Neuronal stem cell (in vitro differentiated cells): ENCODE results near the gene GIMAP2.

Source experiments
- DNase-seq: peaks from one replicate; pipeline ENCODE4 v3.0.0-alpha.2; 2013; ENCODE audit warnings: low spot score
- H2AFZ ChIP-seq: one replicate; pipeline ENCODE4 v1.6.1; 2013; ENCODE audit warnings: mild to moderate bottlenecking, low read length, inconsistent platforms
- H2AK5ac ChIP-seq: 2 replicates; pipeline ENCODE4 v1.6.1; 2013; ENCODE audit warnings: low read depth, mild to moderate bottlenecking, inconsistent platforms, low read length, moderate library complexity, mixed read lengths
- H2BK120ac ChIP-seq: 2 replicates; pipeline ENCODE4 v1.6.1; 2013; ENCODE audit warnings: low read depth, mild to moderate bottlenecking, inconsistent platforms, low read length, moderate library complexity, mixed read lengths
- H2BK12ac ChIP-seq: one replicate; pipeline ENCODE4 v1.6.1; 2013; ENCODE audit warnings: low read length, inconsistent platforms
- H2BK15ac ChIP-seq: 2 replicates; pipeline ENCODE4 v1.6.1; 2013; ENCODE audit warnings: mild to moderate bottlenecking, low read length, inconsistent platforms, mixed read lengths
- H2BK5ac ChIP-seq: one replicate; pipeline ENCODE4 v1.6.1; 2013; ENCODE audit warnings: inconsistent platforms, mild to moderate bottlenecking, low read length, moderate library complexity
- H3K14ac ChIP-seq: one replicate; pipeline ENCODE4 v1.6.1; 2013; ENCODE audit warnings: low read length, inconsistent platforms
- H3K18ac ChIP-seq: 2 replicates; pipeline ENCODE4 v1.6.1; 2013; ENCODE audit warnings: low read length, inconsistent platforms
- H3K23ac ChIP-seq: 2 replicates; pipeline ENCODE4 v1.6.1; 2013; ENCODE audit warnings: low read depth, mild to moderate bottlenecking, mixed read lengths, low read length, inconsistent platforms; ENCODE audit not compliant: poor library complexity
- H3K27ac ChIP-seq: replicated peaks from 3 replicates; pipeline ENCODE4 v1.5.1; 2013; ENCODE audit warnings: low read length, inconsistent platforms
- H3K27me3 ChIP-seq, 3 experiments: 2 replicates each; pipeline ENCODE4 v1.6.1; 2013; ENCODE audit warnings: low read length in 3 of 3, mild to moderate bottlenecking in 2 of 3, inconsistent platforms in 1 of 3, low read depth in 1 of 3, mixed read lengths in 1 of 3, moderate library complexity in 1 of 3; ENCODE audit not compliant: control insufficient read depth in 3 of 3, insufficient read depth in 3 of 3
- H3K36me3 ChIP-seq, 2 donors: replicated peaks in 1 of 2; 2 replicates each; pipeline ENCODE4 v1.6.1; 2013; ENCODE audit warnings: low read length in 2 of 2; ENCODE audit not compliant: control insufficient read depth in 2 of 2, insufficient read depth in 2 of 2
- H3K4ac ChIP-seq: 2 replicates; pipeline ENCODE4 v1.6.1; 2013; ENCODE audit warnings: inconsistent platforms, mild to moderate bottlenecking, low read length, moderate library complexity
- H3K4me1 ChIP-seq, 2 donors: 1 replicate in 1 of 2; 2 replicates in 1 of 2; pipeline ENCODE4 v1.6.1; 2013; ENCODE audit warnings: low read length in 2 of 2, low read depth in 1 of 2; ENCODE audit not compliant: control insufficient read depth in 2 of 2, insufficient read depth in 1 of 2
- H3K4me2 ChIP-seq: one replicate; pipeline ENCODE4 v1.6.1; 2013; ENCODE audit warnings: mild to moderate bottlenecking, low read length, inconsistent platforms; ENCODE audit not compliant: insufficient read depth, poor library complexity, severe bottlenecking
- H3K4me3 ChIP-seq, 2 donors: 2 replicates each; pipeline ENCODE4 v1.5.1; 2013; ENCODE audit warnings: low read length in 2 of 2, mild to moderate bottlenecking in 2 of 2, inconsistent platforms in 1 of 2, moderate library complexity in 1 of 2
- H3K79me1 ChIP-seq: one replicate; pipeline ENCODE4 v1.6.1; 2013; ENCODE audit warnings: low read depth, mild to moderate bottlenecking, inconsistent platforms, low read length, moderate library complexity
- H3K9ac ChIP-seq: one replicate; pipeline ENCODE4 v1.6.1; 2013; ENCODE audit warnings: mild to moderate bottlenecking, low read depth, low read length, inconsistent platforms; ENCODE audit not compliant: poor library complexity
- H3K9me3 ChIP-seq, 2 donors: replicated peaks in 1 of 2; 2 replicates each; pipeline versions ENCODE3 to v1.6.1; 2013; ENCODE audit warnings: low read length in 2 of 2, mild to moderate bottlenecking in 2 of 2, inconsistent platforms in 1 of 2, low read depth in 1 of 2, mixed read lengths in 1 of 2, moderate library complexity in 1 of 2; ENCODE audit not compliant: control insufficient read depth in 2 of 2, insufficient read depth in 1 of 2
- H4K8ac ChIP-seq: one replicate; pipeline ENCODE4 v1.6.1; 2013; ENCODE audit warnings: low read depth, mild to moderate bottlenecking, inconsistent platforms, low read length, moderate library complexity
- H4K91ac ChIP-seq: one replicate; pipeline ENCODE4 v1.6.1; 2013; ENCODE audit warnings: low read length, low read depth, mild to moderate bottlenecking, inconsistent platforms; ENCODE audit not compliant: poor library complexity
- WGBS, 2 donors: extraction: QIAGEN DNeasy Blood & Tissue Kit; methylation state at CpG; one replicate each; pipeline ENCODE4 v1.1.7; 2013; ENCODE audit warnings: missing lambda C conversion rate in 2 of 2, mixed read lengths in 1 of 2; ENCODE audit not compliant: insufficient read length in 2 of 2, insufficient replicate concordance in 1 of 2; ENCODE audit errors: extremely low coverage in 2 of 2; 5-methylcytosine and 5-hydroxymethylcytosine counted together

Gene GIMAP2

DNA sequence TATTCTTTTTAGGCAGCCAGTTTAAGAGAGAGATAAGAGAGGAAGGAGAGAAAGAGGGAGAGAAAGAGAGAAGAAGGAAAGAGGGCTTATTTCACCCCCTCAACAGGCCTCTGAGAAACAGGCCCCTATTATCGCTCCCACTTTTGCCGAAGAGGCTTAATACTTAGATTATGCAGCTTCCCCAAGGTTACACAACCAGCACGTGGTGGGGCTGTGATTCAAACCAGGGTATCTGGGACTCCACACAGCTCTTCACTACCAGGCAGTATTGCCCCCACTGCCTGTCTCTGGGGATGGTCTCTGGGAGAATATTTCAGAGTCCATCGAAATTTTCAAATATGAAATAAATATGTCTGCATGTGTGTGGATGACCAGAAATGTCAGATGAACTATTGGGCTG, 33.9 kb downstream of the GIMAP2 start:
- no peak overlapping the region for H3K23ac ChIP-seq
- H3K14ac ChIP-seq, result no peak overlapping the region
- peaks cover 0 to 9% (median 0%) of the 10 kb centered on the region in 3 experiments for H3K27me3 ChIP-seq
- H3K36me3 ChIP-seq, result no peaks in the 10 kb centered on the region
- no peaks in the 10 kb centered on the region for H3K4me1 ChIP-seq
- H4K8ac ChIP-seq, result no peak overlapping the region
- no peak overlapping the region for H3K27ac ChIP-seq
- H3K18ac ChIP-seq, result no peak overlapping the region
- no peak for DNase-seq
- H3K79me1 ChIP-seq, result peaks cover 2% of the 10 kb centered on the region
- no peak overlapping the region for H3K4ac ChIP-seq
- H3K9me3 ChIP-seq, result no peaks in the 10 kb centered on the region
- H2BK5ac ChIP-seq, result no peak overlapping the region
- no peak overlapping the region for H2AFZ ChIP-seq
- H2BK12ac ChIP-seq, result no peak overlapping the region
- H3K9ac ChIP-seq, result no peak overlapping the region
- no peak overlapping the region for H2BK15ac ChIP-seq
- H3K4me3 ChIP-seq, result no peak overlapping the region
- no peak overlapping the region for H2AK5ac ChIP-seq
- no peak overlapping the region for H2BK120ac ChIP-seq
- H3K4me2 ChIP-seq, result no peak overlapping the region
- WGBS, 2 donors, result no CpG with 5 or more reads among the region's 4 CpGs
- H4K91ac ChIP-seq, result no peak overlapping the region

DNA sequence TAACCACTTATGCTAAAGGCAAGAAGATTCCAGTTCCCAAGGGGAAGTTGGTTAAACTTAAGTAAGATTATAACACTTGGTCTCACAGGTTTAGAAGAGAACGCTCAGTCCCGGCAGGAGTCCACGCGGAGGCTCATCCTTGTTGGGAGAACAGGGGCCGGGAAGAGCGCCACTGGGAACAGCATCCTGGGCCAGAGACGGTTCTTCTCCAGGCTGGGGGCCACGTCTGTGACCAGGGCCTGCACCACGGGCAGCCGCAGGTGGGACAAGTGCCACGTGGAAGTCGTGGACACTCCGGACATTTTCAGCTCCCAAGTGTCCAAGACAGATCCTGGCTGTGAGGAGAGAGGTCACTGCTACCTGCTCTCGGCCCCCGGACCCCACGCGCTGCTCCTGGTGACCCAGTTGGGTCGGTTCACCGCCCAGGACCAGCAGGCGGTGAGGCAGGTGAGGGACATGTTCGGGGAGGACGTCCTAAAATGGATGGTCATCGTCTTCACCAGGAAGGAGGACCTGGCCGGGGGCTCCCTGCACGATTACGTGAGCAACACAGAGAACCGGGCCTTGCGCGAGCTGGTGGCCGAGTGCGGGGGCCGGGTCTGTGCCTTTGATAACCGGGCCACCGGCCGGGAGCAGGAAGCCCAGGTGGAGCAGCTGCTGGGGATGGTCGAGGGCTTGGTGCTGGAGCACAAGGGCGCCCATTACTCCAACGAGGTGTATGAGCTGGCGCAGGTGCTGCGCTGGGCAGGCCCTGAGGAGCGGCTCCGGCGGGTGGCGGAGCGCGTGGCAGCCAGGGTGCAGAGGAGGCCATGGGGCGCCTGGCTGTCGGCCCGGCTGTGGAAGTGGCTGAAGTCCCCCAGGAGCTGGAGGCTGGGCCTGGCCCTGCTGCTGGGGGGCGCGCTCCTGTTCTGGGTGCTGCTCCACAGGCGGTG, 34.7 kb downstream of the GIMAP2 start:
- Histone ChIP-seq H3K4me3 (no peak overlapping the region), H3K4ac (no peak overlapping the region), H2BK15ac (no peak overlapping the region), H3K27me3 (peaks cover 0 to 9% (median 0%) of the 10 kb centered on the region in 3 experiments), H2BK12ac (no peak overlapping the region), H4K8ac (no peak overlapping the region), H3K4me1 (no peaks in the 10 kb centered on the region), H3K9ac (no peak overlapping the region), H3K27ac (no peak overlapping the region), H3K23ac (peak overlapping the region; percentile 85), H2BK5ac (no peak overlapping the region), H3K14ac (peak overlapping the region; percentile 21), H4K91ac (peak overlapping the region; percentile 14), H3K4me2 (no peak overlapping the region), H3K18ac (peak overlapping the region; percentile 60), H3K9me3 (no peaks in the 10 kb centered on the region), H2BK120ac (no peak overlapping the region), H2AK5ac (no peak overlapping the region), H2AFZ (no peak overlapping the region), H3K36me3 (no peaks in the 10 kb centered on the region), H3K79me1 (peaks cover 2% of the 10 kb centered on the region)
- no peak for DNase-seq
- no CpG with 5 or more reads among the region's 52 CpGs for WGBS, 2 donors

DNA sequence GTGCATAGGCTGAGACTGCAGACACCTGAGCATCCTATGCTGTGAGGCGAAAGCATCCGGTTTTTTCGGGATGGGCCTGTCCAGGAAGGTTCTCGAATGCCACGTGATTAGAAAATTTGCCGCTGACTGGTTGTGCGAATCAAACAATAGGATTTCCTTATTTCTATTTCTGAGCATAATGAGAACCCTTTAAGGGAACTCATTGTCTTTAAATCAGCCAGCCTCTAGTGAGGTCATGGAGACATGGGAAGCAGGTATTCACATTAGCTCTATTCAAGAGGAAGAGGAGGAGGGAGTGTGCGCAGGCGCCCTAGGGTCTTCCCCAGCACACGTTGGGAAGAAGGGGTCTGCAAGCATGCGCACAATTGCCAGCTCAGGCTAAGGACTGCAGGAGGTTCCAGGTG, 36.5 kb downstream of the GIMAP2 start:
- DNase-seq, result no peak
- H2AK5ac ChIP-seq, result no peak overlapping the region
- no peak overlapping the region for H2BK120ac ChIP-seq
- H3K27me3 ChIP-seq, result peaks cover 0 to 9% (median 0%) of the 10 kb centered on the region in 3 experiments
- H3K4ac ChIP-seq, result no peak overlapping the region
- H3K4me3 ChIP-seq, result no peak overlapping the region
- no peak overlapping the region for H3K27ac ChIP-seq
- H3K9me3 ChIP-seq, result peaks cover 0 to 3% of the 10 kb centered on the region in 2 donors
- H2BK15ac ChIP-seq, result no peak overlapping the region
- H3K79me1 ChIP-seq, result peaks cover 2% of the 10 kb centered on the region
- H4K91ac ChIP-seq, result no peak overlapping the region
- H2BK12ac ChIP-seq, result no peak overlapping the region
- H2AFZ ChIP-seq, result no peak overlapping the region
- H2BK5ac ChIP-seq, result no peak overlapping the region
- H4K8ac ChIP-seq, result no peak overlapping the region
- no peaks in the 10 kb centered on the region for H3K36me3 ChIP-seq
- H3K4me2 ChIP-seq, result no peak overlapping the region
- H3K14ac ChIP-seq, result no peak overlapping the region
- no peak overlapping the region for H3K9ac ChIP-seq
- WGBS, 2 donors, result no CpG with 5 or more reads among the region's 11 CpGs
- H3K18ac ChIP-seq, result no peak overlapping the region
- no peaks in the 10 kb centered on the region for H3K4me1 ChIP-seq
- H3K23ac ChIP-seq, result no peak overlapping the region

DNA sequence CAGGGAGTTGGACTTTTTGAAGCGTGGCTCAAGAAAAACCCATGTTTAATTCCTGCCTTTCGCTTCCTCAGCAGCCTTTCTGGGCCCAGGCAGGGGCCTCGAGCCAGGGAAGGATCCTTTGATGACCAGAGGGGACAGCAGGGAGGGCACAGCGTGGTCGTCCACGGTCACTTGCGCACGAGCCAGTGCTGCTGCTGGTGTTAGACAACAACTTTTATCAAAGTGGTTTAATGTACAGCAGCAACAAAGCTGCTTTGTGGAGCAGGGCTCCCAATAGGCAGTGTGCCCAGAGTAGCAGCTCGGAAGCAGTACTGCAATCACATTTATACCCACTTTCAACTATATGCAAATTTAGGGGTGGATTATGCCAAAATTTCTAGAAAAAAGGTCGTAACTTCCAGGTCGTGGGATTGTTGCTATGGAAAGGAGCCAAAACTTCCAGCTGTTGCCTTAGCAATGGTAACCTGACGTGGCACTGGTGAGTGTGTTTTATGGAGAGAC, 37.0 kb downstream of the GIMAP2 start:
- H3K4me1 ChIP-seq, result no peaks in the 10 kb centered on the region
- H4K8ac ChIP-seq, result no peak overlapping the region
- H3K27me3 ChIP-seq, result peaks cover 0 to 9% (median 0%) of the 10 kb centered on the region in 3 experiments
- no peak overlapping the region for H3K4me2 ChIP-seq
- no peak overlapping the region for H2BK120ac ChIP-seq
- H3K18ac ChIP-seq, result no peak overlapping the region
- H2BK12ac ChIP-seq, result no peak overlapping the region
- H3K36me3 ChIP-seq, result no peaks in the 10 kb centered on the region
- H2BK5ac ChIP-seq, result no peak overlapping the region
- H3K23ac ChIP-seq, result no peak overlapping the region
- H3K4me3 ChIP-seq, result no peak overlapping the region
- H3K79me1 ChIP-seq, result peaks cover 2% of the 10 kb centered on the region
- H2AK5ac ChIP-seq, result no peak overlapping the region
- no peak overlapping the region for H2AFZ ChIP-seq
- no peak overlapping the region for H3K27ac ChIP-seq
- H4K91ac ChIP-seq, result no peak overlapping the region
- H3K4ac ChIP-seq, result no peak overlapping the region
- no peak overlapping the region for H3K9ac ChIP-seq
- peaks cover 0 to 3% of the 10 kb centered on the region in 2 donors for H3K9me3 ChIP-seq
- no peak overlapping the region for H2BK15ac ChIP-seq
- no CpG with 5 or more reads among the region's 12 CpGs for WGBS, 2 donors
- peak overlapping the region; percentile 32 for H3K14ac ChIP-seq
- DNase-seq, result no peak
